Measurements from ENCODE around the gene USP40. TPM values are rescaled to one million over a fixed set of nuclear protein-coding genes. Genes with fewer than 3 reads are reported as not detected.

Gene USP40
- polyA plus RNA-seq, 2 of the 4 experiments (the other 2 are of a cell fraction) = 22.9 to 57.0 TPM

DNA sequence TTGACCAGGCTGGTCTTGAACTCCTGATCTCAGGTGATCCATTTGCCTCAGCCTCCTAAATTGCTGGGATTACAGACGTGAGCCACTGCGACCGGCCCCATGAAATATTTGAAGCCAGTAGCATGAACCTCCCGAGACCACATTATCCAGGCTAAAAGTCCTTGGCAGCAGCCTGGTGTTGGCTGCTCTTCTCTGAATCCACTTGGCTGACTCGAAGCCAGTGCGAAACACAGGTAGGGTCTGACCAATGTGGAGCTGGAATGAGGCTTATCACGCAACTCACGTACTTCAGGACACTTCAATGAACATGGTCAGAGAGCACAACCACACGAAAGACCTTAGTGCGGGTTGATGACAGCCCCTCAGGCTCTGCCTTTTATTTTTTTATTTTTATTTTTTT is 38.4 kb downstream of the USP40 start:
- TF ChIP-seq, protein P1, sequence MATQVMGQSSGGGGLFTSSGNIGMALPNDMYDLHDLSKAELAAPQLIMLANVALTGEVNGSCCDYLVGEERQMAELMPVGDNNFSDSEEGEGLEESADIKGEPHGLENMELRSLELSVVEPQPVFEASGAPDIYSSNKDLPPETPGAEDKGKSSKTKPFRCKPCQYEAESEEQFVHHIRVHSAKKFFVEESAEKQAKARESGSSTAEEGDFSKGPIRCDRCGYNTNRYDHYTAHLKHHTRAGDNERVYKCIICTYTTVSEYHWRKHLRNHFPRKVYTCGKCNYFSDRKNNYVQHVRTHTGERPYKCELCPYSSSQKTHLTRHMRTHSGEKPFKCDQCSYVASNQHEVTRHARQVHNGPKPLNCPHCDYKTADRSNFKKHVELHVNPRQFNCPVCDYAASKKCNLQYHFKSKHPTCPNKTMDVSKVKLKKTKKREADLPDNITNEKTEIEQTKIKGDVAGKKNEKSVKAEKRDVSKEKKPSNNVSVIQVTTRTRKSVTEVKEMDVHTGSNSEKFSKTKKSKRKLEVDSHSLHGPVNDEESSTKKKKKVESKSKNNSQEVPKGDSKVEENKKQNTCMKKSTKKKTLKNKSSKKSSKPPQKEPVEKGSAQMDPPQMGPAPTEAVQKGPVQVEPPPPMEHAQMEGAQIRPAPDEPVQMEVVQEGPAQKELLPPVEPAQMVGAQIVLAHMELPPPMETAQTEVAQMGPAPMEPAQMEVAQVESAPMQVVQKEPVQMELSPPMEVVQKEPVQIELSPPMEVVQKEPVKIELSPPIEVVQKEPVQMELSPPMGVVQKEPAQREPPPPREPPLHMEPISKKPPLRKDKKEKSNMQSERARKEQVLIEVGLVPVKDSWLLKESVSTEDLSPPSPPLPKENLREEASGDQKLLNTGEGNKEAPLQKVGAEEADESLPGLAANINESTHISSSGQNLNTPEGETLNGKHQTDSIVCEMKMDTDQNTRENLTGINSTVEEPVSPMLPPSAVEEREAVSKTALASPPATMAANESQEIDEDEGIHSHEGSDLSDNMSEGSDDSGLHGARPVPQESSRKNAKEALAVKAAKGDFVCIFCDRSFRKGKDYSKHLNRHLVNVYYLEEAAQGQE (IDR thresholded peaks at IDR 0.05) = no peak
- TF ChIP-seq HEYL (CRISPR knock-in tag; IDR thresholded peaks at IDR 0.05) = no peak
- no peak for TF ChIP-seq EHMT2 (IDR thresholded peaks at IDR 0.05; ENCODE audit: low read depth)
- TF ChIP-seq RAD21 (conservative IDR thresholded peaks at IDR 0.05 in 1 of 2, IDR thresholded peaks at IDR 0.05 in 1 of 2) = no peak
- no peak for TF ChIP-seq POLR2A (IDR thresholded peaks at IDR 0.05; ENCODE audit: low read length)
- TF ChIP-seq, protein P2, sequence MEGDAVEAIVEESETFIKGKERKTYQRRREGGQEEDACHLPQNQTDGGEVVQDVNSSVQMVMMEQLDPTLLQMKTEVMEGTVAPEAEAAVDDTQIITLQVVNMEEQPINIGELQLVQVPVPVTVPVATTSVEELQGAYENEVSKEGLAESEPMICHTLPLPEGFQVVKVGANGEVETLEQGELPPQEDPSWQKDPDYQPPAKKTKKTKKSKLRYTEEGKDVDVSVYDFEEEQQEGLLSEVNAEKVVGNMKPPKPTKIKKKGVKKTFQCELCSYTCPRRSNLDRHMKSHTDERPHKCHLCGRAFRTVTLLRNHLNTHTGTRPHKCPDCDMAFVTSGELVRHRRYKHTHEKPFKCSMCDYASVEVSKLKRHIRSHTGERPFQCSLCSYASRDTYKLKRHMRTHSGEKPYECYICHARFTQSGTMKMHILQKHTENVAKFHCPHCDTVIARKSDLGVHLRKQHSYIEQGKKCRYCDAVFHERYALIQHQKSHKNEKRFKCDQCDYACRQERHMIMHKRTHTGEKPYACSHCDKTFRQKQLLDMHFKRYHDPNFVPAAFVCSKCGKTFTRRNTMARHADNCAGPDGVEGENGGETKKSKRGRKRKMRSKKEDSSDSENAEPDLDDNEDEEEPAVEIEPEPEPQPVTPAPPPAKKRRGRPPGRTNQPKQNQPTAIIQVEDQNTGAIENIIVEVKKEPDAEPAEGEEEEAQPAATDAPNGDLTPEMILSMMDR (IDR thresholded peaks at IDR 0.05) = no peak
- TF ChIP-seq ZC3H11A (IDR thresholded peaks at IDR 0.05) = no peak
- no peak for TF ChIP-seq HOXA7 (CRISPR knock-in tag; IDR thresholded peaks at IDR 0.05)
- TF ChIP-seq TFCP2L1 (CRISPR knock-in tag; IDR thresholded peaks at IDR 0.05) = no peak
- no peak for TF ChIP-seq RCOR1 (IDR thresholded peaks at IDR 0.05; ENCODE audit: low read depth, low read length)
- TF ChIP-seq POLR2AphosphoS2 (conservative IDR thresholded peaks at IDR 0.05; ENCODE audit: low read length) = no peak
- WGBS (ENCODE audit: missing lambda C conversion rate) = 97% methylated on average over 10 of the region's 10 CpGs
- Histone ChIP-seq H3K4me3 (no peak overlapping the region), H3K4me2 (no peak overlapping the region), H3K9me3 (no peaks in the 10 kb centered on the region), H3K27ac (no peak overlapping the region), H3K4me1 (no peaks in the 10 kb centered on the region)
- DNase-seq (ENCODE audit: low read depth in 1 of 2, low spot score in 1 of 2) = no peak
- no peak for FAIRE-seq
- ChIA-PET CTCF (interaction anchor here (0.6 kb wide), 1 partner anchor 21 kb away, joined by 4 read pairs; no protein-coding TSS in a partner anchor), POLR2A (interaction anchor here (0.6 kb wide), 1 partner anchor 30 kb away, joined by 3 read pairs; no protein-coding TSS in a partner anchor)
- ATAC-seq = no peak

DNA sequence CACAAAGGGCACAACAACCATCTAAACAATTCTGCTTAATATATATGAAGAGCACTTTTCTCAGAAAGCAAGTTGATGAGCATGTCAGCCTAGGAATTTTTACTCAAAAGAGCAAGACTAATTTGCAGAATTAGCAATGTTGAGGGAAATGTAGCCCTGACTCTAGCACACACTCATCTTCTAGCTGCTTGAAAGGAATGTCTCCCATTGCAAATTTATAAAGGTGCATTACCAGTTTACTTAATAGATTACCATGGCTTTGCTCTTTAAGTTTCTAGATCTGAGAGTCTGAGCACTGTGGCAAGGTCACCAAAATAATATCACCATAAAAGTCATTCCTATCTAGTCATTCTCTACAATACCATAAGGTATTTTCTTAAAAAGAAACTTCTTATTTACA is 40.8 kb downstream of the USP40 start:
- H3K4me3 ChIP-seq = no peak overlapping the region
- H3K4me1 ChIP-seq = peaks cover 10% of the 10 kb centered on the region
- FAIRE-seq (no peak), ATAC-seq (no peak), DNase-seq (ENCODE audit: low read depth in 1 of 2, low spot score in 1 of 2) (no peak)
- CTCF ChIA-PET = interaction anchor here (1.9 kb wide), 1 partner anchor 10 kb away, joined by 6 read pairs; no protein-coding TSS in a partner anchor
- H3K4me2 ChIP-seq = no peak overlapping the region
- TF ChIP-seq RCOR1 (IDR thresholded peaks at IDR 0.05; ENCODE audit: low read depth, low read length) (no peak), CBX2 (IDR thresholded peaks at IDR 0.05; ENCODE audit: borderline replicate concordance, low read depth) (no peak), HDAC2 (IDR thresholded peaks at IDR 0.05) (no peak), FOSL2 (IDR thresholded peaks at IDR 0.05) (no peak), FOSL2 (CRISPR knock-in tag; IDR thresholded peaks at IDR 0.05) (no peak), FOXS1 (CRISPR knock-in tag; IDR thresholded peaks at IDR 0.05) (no peak), RNF2 (IDR thresholded peaks at IDR 0.05; ENCODE audit: borderline replicate concordance, low read depth) (no peak), EP300 (IDR thresholded peaks at IDR 0.05) (no peak), KDM1A (IDR thresholded peaks at IDR 0.05; ENCODE audit: low read depth) (no peak), CEBPB (IDR thresholded peaks at IDR 0.05) (no peak), JUNB (IDR thresholded peaks at IDR 0.05) (no peak), RFX5 (IDR thresholded peaks at IDR 0.05) (no peak), EHF (CRISPR knock-in tag; IDR thresholded peaks at IDR 0.05) (no peak), SMC3 (IDR thresholded peaks at IDR 0.05) (no peak), NR3C1 (IDR thresholded peaks at IDR 0.05) (no peak)
- TF ChIP-seq, protein P3, sequence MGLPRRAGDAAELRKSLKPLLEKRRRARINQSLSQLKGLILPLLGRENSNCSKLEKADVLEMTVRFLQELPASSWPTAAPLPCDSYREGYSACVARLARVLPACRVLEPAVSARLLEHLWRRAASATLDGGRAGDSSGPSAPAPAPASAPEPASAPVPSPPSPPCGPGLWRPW (IDR thresholded peaks at IDR 0.05) = no peak
- TF ChIP-seq, protein P4, sequence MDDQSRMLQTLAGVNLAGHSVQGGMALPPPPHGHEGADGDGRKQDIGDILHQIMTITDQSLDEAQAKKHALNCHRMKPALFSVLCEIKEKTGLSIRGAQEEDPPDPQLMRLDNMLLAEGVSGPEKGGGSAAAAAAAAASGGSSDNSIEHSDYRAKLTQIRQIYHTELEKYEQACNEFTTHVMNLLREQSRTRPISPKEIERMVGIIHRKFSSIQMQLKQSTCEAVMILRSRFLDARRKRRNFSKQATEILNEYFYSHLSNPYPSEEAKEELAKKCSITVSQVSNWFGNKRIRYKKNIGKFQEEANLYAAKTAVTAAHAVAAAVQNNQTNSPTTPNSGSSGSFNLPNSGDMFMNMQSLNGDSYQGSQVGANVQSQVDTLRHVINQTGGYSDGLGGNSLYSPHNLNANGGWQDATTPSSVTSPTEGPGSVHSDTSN (IDR thresholded peaks at IDR 0.05) = no peak
- TF ChIP-seq, protein P5, sequence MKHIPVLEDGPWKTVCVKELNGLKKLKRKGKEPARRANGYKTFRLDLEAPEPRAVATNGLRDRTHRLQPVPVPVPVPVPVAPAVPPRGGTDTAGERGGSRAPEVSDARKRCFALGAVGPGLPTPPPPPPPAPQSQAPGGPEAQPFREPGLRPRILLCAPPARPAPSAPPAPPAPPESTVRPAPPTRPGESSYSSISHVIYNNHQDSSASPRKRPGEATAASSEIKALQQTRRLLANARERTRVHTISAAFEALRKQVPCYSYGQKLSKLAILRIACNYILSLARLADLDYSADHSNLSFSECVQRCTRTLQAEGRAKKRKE (CRISPR knock-in tag; IDR thresholded peaks at IDR 0.05; ENCODE audit: low read depth) = no peak
- TF ChIP-seq, protein P6, sequence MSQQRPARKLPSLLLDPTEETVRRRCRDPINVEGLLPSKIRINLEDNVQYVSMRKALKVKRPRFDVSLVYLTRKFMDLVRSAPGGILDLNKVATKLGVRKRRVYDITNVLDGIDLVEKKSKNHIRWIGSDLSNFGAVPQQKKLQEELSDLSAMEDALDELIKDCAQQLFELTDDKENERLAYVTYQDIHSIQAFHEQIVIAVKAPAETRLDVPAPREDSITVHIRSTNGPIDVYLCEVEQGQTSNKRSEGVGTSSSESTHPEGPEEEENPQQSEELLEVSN (IDR thresholded peaks at IDR 0.05; ENCODE audit: borderline replicate concordance, low read depth) = no peak
- POLR2A ChIA-PET = no interaction called here
- no peaks in the 10 kb centered on the region for H3K9me3 ChIP-seq
- peak overlapping the region in 1 of 2 experiments; percentile 36; a peak in 1 of 6 replicates for H3K27ac ChIP-seq
